IMR-90 (cell line): ENCODE data around the gene RAD52. TPM values are rescaled to one million over a fixed set of nuclear protein-coding genes. Genes with fewer than 3 reads are reported as not detected.

ENCODE experiments used
- ATAC-seq: fragments of 200-7000 bp; cut with Tn5 transposase; 2 replicates; pipeline ENCODE4 v1.9.1; 2020; ENCODE audit warnings: low read depth, mild to moderate bottlenecking, moderate library complexity
- BruUV-seq: library from RNA; stranded (reverse); fragments of 400-500 nt; replicated peaks from 2 replicates; lab custom pipeline; 2021; lab: Mats Ljungman, UMichigan
- CTCF ChIA-PET: fragments of 300-600 bp; formaldehyde crosslinking; extraction: SDS; loops from one replicate; lab custom pipeline; 2021; ENCODE audit warnings: antibody characterized with exemption; lab: Yijun Ruan, JAX
- POLR2A ChIA-PET: fragments of 300-600 bp; sonication (Branson Sonifier 250); formaldehyde crosslinking; loops from one replicate; lab custom pipeline; 2022; ENCODE audit warnings: antibody characterized with exemption; ENCODE audit not compliant: unreplicated experiment; lab: Charles Lee
- DNase-seq: peaks from one replicate; pipeline ENCODE4 v3.0.0; 2013
- H2AFZ ChIP-seq: replicated peaks from 2 replicates; pipeline ENCODE3; 2013; ENCODE audit warnings: low read length, mild to moderate bottlenecking; ENCODE audit not compliant: poor library complexity
- H2AK5ac ChIP-seq: 2 replicates; pipeline ENCODE4 v1.6.1; 2013; ENCODE audit warnings: low read depth, low read length, inconsistent platforms
- H2AK9ac ChIP-seq: replicated peaks from 2 replicates; pipeline ENCODE3; 2013; ENCODE audit warnings: mild to moderate bottlenecking, low read depth, low read length, moderate library complexity; ENCODE audit not compliant: poor library complexity
- H2BK120ac ChIP-seq: 2 replicates; pipeline ENCODE4 v1.6.1; 2013; ENCODE audit warnings: low read depth, low read length, inconsistent platforms
- H2BK15ac ChIP-seq: 3 replicates; pipeline ENCODE4 v1.6.1; 2013; ENCODE audit warnings: low read depth, low read length, inconsistent platforms
- H2BK20ac ChIP-seq: 2 replicates; pipeline ENCODE4 v1.6.1; 2013; ENCODE audit warnings: low read depth, mild to moderate bottlenecking, inconsistent platforms, low read length, moderate library complexity
- H2BK5ac ChIP-seq: 2 replicates; pipeline ENCODE4 v1.6.1; 2013; ENCODE audit warnings: mild to moderate bottlenecking, low read depth, low read length, inconsistent platforms; ENCODE audit not compliant: poor library complexity, severe bottlenecking
- H3K14ac ChIP-seq: replicated peaks from 2 replicates; pipeline ENCODE4 v1.6.1; 2013; ENCODE audit warnings: low read depth, low read length, inconsistent platforms
- H3K18ac ChIP-seq: 2 replicates; pipeline ENCODE4 v1.6.1; 2013; ENCODE audit warnings: low read depth, low read length, control low read depth
- H3K23ac ChIP-seq: 2 replicates; pipeline ENCODE4 v1.6.1; 2013; ENCODE audit warnings: low read depth, low read length, inconsistent platforms
- H3K27ac ChIP-seq: 2 replicates; pipeline ENCODE4 v1.5.1; 2013; ENCODE audit warnings: mild to moderate bottlenecking, control low read depth, low read length; ENCODE audit not compliant: insufficient read depth
- H3K27me3 ChIP-seq: 2 replicates; pipeline ENCODE4 v1.6.1; 2013; ENCODE audit warnings: low read length; ENCODE audit not compliant: control insufficient read depth, insufficient read depth
- H3K36me3 ChIP-seq: 2 replicates; pipeline ENCODE4 v1.6.1; 2013; ENCODE audit warnings: low read length, mixed read lengths; ENCODE audit not compliant: control insufficient read depth, insufficient read depth
- H3K4ac ChIP-seq: 2 replicates; pipeline ENCODE4 v1.6.1; 2013; ENCODE audit warnings: low read depth, low read length, inconsistent platforms
- H3K4me1 ChIP-seq: 2 replicates; pipeline ENCODE4 v1.6.1; 2013; ENCODE audit warnings: low read length, mixed read lengths; ENCODE audit not compliant: control insufficient read depth, insufficient read depth
- H3K4me2 ChIP-seq: 2 replicates; pipeline ENCODE4 v1.6.1; 2013; ENCODE audit warnings: low read depth, mild to moderate bottlenecking, control low read depth, low read length, moderate library complexity
- H3K4me3 ChIP-seq: 2 replicates; pipeline ENCODE4 v1.5.1; 2013; ENCODE audit warnings: low read depth, mild to moderate bottlenecking, control low read depth, low read length, moderate library complexity; ENCODE audit not compliant: insufficient read depth
- H3K56ac ChIP-seq: 2 replicates; pipeline ENCODE4 v1.6.1; 2013; ENCODE audit warnings: low read length, inconsistent platforms; ENCODE audit not compliant: insufficient read depth; ENCODE audit errors: extremely low read depth
- H3K79me1 ChIP-seq, 2 experiments: 2 replicates each; pipeline ENCODE4 v1.6.1; 2013; ENCODE audit warnings: low read length in 2 of 2, inconsistent platforms in 1 of 2, low read depth in 1 of 2
- H3K9ac ChIP-seq: 2 replicates; pipeline ENCODE4 v1.6.1; 2013; ENCODE audit warnings: low read depth, low read length, control low read depth
- H3K9me1 ChIP-seq: 2 replicates; pipeline ENCODE4 v1.6.1; 2013; ENCODE audit warnings: low read length, inconsistent platforms; ENCODE audit not compliant: insufficient read depth
- H3K9me3 ChIP-seq: 2 replicates; pipeline ENCODE4 v1.6.1; 2013; ENCODE audit warnings: low read length; ENCODE audit not compliant: control insufficient read depth, insufficient read depth
- H4K20me1 ChIP-seq: 2 replicates; pipeline ENCODE4 v1.6.1; 2013; ENCODE audit warnings: low read length, inconsistent platforms; ENCODE audit not compliant: insufficient read depth
- H4K5ac ChIP-seq: 2 replicates; pipeline ENCODE4 v1.6.1; 2013; ENCODE audit warnings: mild to moderate bottlenecking, low read depth, low read length, control low read depth
- H4K8ac ChIP-seq, 2 experiments: 2 replicates each; pipeline ENCODE4 v1.6.1; 2013; ENCODE audit warnings: low read depth in 2 of 2, low read length in 2 of 2, control low read depth in 1 of 2, inconsistent platforms in 1 of 2
- H4K91ac ChIP-seq: 2 replicates; pipeline ENCODE4 v1.6.1; 2013; ENCODE audit warnings: low read depth, low read length, inconsistent platforms; ENCODE audit not compliant: insufficient read depth
- FOS ChIP-seq: fragments of 150-350 bp; IDR thresholded peaks from 2 replicates; pipeline ENCODE4 v1.6.1; 2016; ENCODE audit warnings: low read depth, low read length
- MAZ ChIP-seq: IDR thresholded peaks from 2 replicates; pipeline ENCODE4 v1.6.1; 2012; ENCODE audit warnings: low read depth, mild to moderate bottlenecking, low read length, improper control_type of control experiment, moderate library complexity, borderline replicate concordance
- MXI1 ChIP-seq: IDR thresholded peaks from 2 replicates; pipeline ENCODE4 v1.6.1; 2012; ENCODE audit warnings: low read depth, mild to moderate bottlenecking, low read length, moderate library complexity, borderline replicate concordance
- NFE2L2 ChIP-seq: fragments of 150-350 bp; IDR thresholded peaks from 2 replicates; pipeline ENCODE4 v1.6.1; 2016; ENCODE audit warnings: low read depth, mild to moderate bottlenecking, low read length
- POLR2A ChIP-seq: IDR thresholded peaks from 2 replicates; pipeline ENCODE4 v1.6.1; 2012; ENCODE audit warnings: mild to moderate bottlenecking, low read depth, low read length
- RCOR1 ChIP-seq: IDR thresholded peaks from 2 replicates; pipeline ENCODE4 v1.6.1; 2012; ENCODE audit warnings: mild to moderate bottlenecking, low read length, improper control_type of control experiment; ENCODE audit not compliant: insufficient replicate concordance
- RFX5 ChIP-seq: IDR thresholded peaks from 2 replicates; pipeline ENCODE4 v1.8.0; 2012; ENCODE audit warnings: low read depth, mild to moderate bottlenecking, low read length, moderate library complexity
- WGBS, 2 experiments: methylation state at CpG; one replicate each; pipeline versions ENCODE4 v1.1.5 to v1.1.7; 2013; ENCODE audit warnings: missing lambda C conversion rate in 2 of 2; ENCODE audit not compliant: insufficient read length in 1 of 2; ENCODE audit errors: extremely low coverage in 2 of 2; 5-methylcytosine and 5-hydroxymethylcytosine counted together
- dilution Hi-C: fragments of 300-500 bp; cut with HindIII; formaldehyde crosslinking; loops from one replicate; pipeline ENCODE4 v1.14.3; 2018; ENCODE audit warnings: low sequenced_read_pairs; ENCODE audit not compliant: unreplicated experiment
- in situ Hi-C: fragments of 300-500 bp; cut with MboI; formaldehyde crosslinking; loops from 3 replicates; pipeline ENCODE4 v1.14.3; 2019; ENCODE audit warnings: low sequenced_read_pairs, inconsistent platforms, mixed read lengths
- intact Hi-C: fragments of 100-400 bp; cut with micrococcal nuclease; formaldehyde crosslinking; loops from 2 replicates; pipeline ENCODE4 v1.10.0; 2022
- polyA plus RNA-seq, 3 experiments: library from polyadenylated mRNA; depleted of rRNA; stranded (reverse); fragments of >200 nt; gene quantifications; 2 replicates each; pipeline ENCODE4 v1.2.3, GENCODE V29; 2012; ENCODE audit warnings: low replicate concordance in 1 of 3
- total RNA-seq: library from RNA; depleted of rRNA; stranded (reverse); fragments of >200 nt; gene quantifications from 2 replicates; pipeline ENCODE4 v1.2.3, GENCODE V29; 2012
- TF ChIP-seq, protein P1 (sequence below): fragments of 150-350 bp; IDR thresholded peaks from 2 replicates; pipeline ENCODE4 v1.6.1; 2016; ENCODE audit warnings: low read depth, mild to moderate bottlenecking, low read length, moderate library complexity, borderline replicate concordance

The RAD52 gene
- total and polyA plus RNA-seq, 2 of the 4 experiments (the other 2 are of a cell fraction), result 10.7 to 11.3 TPM

DNA sequence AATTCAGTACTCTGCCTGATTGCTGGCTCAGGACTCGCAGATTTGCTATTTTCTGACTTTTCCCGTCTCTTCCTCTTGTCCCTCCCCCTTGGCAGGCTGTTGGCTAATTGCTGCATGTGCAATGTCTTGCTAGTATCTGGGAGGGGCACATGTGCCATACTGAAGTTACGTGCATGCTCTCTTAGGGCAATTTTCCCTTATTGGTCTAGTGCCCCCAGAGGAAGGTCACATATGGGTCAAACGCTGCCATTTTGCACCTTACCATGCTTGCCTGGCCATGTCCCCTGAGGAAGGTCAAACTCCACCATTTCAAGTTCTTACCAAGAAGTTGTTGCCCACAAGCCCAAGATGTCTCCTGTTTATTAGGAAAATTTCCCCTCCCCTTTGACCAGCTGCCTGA lies 27.7 kb upstream of the RAD52 start:
- Histone ChIP-seq H3K4ac (no peak overlapping the region), H2AK5ac (no peak overlapping the region), H3K9me1 (no peaks in the 10 kb centered on the region; the same call in 1 of the 2 replicates), H4K91ac (no peak overlapping the region), H3K4me2 (no peak overlapping the region), H3K18ac (no peak overlapping the region), H4K8ac (no peak overlapping the region), H2BK20ac (no peak overlapping the region), H3K56ac (no peak overlapping the region), H3K23ac (no peak overlapping the region), H2AK9ac (no peak overlapping the region), H3K9ac (no peak overlapping the region), H4K5ac (no peak overlapping the region), H3K4me3 (no peak overlapping the region), H3K9me3 (no peaks in the 10 kb centered on the region), H2BK5ac (no peak overlapping the region), H3K27me3 (no peaks in the 10 kb centered on the region), H3K27ac (no peak overlapping the region), H4K20me1 (no peaks in the 10 kb centered on the region), H2BK15ac (no peak overlapping the region), H3K79me1 (no peaks in the 10 kb centered on the region), H3K4me1 (peaks cover 3% of the 10 kb centered on the region), H3K14ac (no peak overlapping the region), H2BK120ac (no peak overlapping the region), H3K36me3 (no peaks in the 10 kb centered on the region), H2AFZ (no peak overlapping the region)
- dilution Hi-C loops (no loop called here), in situ Hi-C loops (no loop called here), intact Hi-C loops (no loop called here)
- no peak for DNase-seq
- no TSS peak for BruUV-seq
- ChIA-PET POLR2A (no interaction called here), CTCF (interaction anchor here (0.6 kb wide), 1 partner anchor 18 kb away, joined by 4 read pairs; no protein-coding TSS in a partner anchor)
- ATAC-seq, result no peak
- TF ChIP-seq RCOR1, result no peak
- no peak for TF ChIP-seq MAZ
- TF ChIP-seq MXI1, result no peak
- TF ChIP-seq, protein P1, sequence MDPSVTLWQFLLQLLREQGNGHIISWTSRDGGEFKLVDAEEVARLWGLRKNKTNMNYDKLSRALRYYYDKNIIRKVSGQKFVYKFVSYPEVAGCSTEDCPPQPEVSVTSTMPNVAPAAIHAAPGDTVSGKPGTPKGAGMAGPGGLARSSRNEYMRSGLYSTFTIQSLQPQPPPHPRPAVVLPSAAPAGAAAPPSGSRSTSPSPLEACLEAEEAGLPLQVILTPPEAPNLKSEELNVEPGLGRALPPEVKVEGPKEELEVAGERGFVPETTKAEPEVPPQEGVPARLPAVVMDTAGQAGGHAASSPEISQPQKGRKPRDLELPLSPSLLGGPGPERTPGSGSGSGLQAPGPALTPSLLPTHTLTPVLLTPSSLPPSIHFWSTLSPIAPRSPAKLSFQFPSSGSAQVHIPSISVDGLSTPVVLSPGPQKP, result no peak
- TF ChIP-seq POLR2A, result no peak
- no peak for TF ChIP-seq NFE2L2
- TF ChIP-seq FOS, result no peak
- TF ChIP-seq RFX5, result no peak
- WGBS, 2 experiments, result no CpG with 5 or more reads among the region's 4 CpGs
